Hepatocyte (in vitro differentiated cells): Measurements from ENCODE around the gene SFXN5. TPM values are rescaled to one million over a fixed set of nuclear protein-coding genes. Genes with fewer than 3 reads are reported as not detected.

Experiments used
- DNase-seq: peaks from one replicate; pipeline ENCODE4 v3.0.0-alpha.2; 2016; ENCODE audit warnings: low spot score
- H2AFZ ChIP-seq: fragments of 200-600 bp; sonication (generic); 2 replicates; pipeline ENCODE4 v1.6.0; 2016; ENCODE audit warnings: antibody characterized with exemption, mild to moderate bottlenecking
- H3K27ac ChIP-seq: fragments of 200-600 bp; sonication (generic); 2 replicates; pipeline ENCODE4 v1.5.1; 2016; ENCODE audit warnings: mild to moderate bottlenecking
- H3K27me3 ChIP-seq: fragments of 200-600 bp; sonication (generic); 2 replicates; pipeline ENCODE4 v1.6.1; 2016
- H3K36me3 ChIP-seq: fragments of 200-600 bp; sonication (generic); replicated peaks from 2 replicates; pipeline ENCODE4 v1.5.1; 2016; ENCODE audit warnings: low read depth; ENCODE audit not compliant: insufficient read depth
- H3K4me1 ChIP-seq: fragments of 200-600 bp; sonication (generic); 2 replicates; pipeline ENCODE4 v1.5.1; 2016; ENCODE audit warnings: mild to moderate bottlenecking, moderate library complexity; ENCODE audit not compliant: insufficient read depth
- H3K4me2 ChIP-seq: fragments of 200-600 bp; sonication (generic); 2 replicates; pipeline ENCODE4 v1.6.0; 2016
- H3K4me3 ChIP-seq: fragments of 200-600 bp; sonication (generic); 2 replicates; pipeline ENCODE4 v1.5.1; 2016; ENCODE audit warnings: mild to moderate bottlenecking
- H3K79me2 ChIP-seq: fragments of 200-600 bp; sonication (generic); 2 replicates; pipeline ENCODE4 v1.6.0; 2017; ENCODE audit warnings: mild to moderate bottlenecking
- H3K9me2 ChIP-seq: fragments of 200-600 bp; sonication (generic); replicated peaks from 2 replicates; pipeline ENCODE4 v1.6.0; 2017; ENCODE audit warnings: mild to moderate bottlenecking; ENCODE audit not compliant: insufficient read depth
- H3K9me3 ChIP-seq: fragments of 200-600 bp; sonication (generic); 2 replicates; pipeline ENCODE4 v1.5.1; 2016; ENCODE audit warnings: low read depth, mild to moderate bottlenecking
- H4K20me1 ChIP-seq: fragments of 200-600 bp; sonication (generic); 2 replicates; pipeline ENCODE4 v1.6.0; 2016; ENCODE audit warnings: mild to moderate bottlenecking; ENCODE audit not compliant: insufficient read depth, poor library complexity, severe bottlenecking
- CTCF ChIP-seq: fragments of 200-600 bp; sonication (generic); IDR thresholded peaks from 2 replicates; pipeline ENCODE4 v1.5.1; 2016; ENCODE audit warnings: antibody characterized with exemption, mild to moderate bottlenecking; ENCODE audit not compliant: poor library complexity
- EZH2 ChIP-seq: fragments of 200-600 bp; sonication (generic); IDR thresholded peaks from 2 replicates; pipeline ENCODE4 v1.6.1; 2016; ENCODE audit warnings: antibody characterized with exemption, mild to moderate bottlenecking, borderline replicate concordance
- EZH2phosphoT487 ChIP-seq: fragments of 200-600 bp; sonication (generic); IDR thresholded peaks from one replicate; pipeline ENCODE4 v1.6.1; 2018; ENCODE audit warnings: antibody characterized with exemption, mild to moderate bottlenecking, low read depth, moderate library complexity; ENCODE audit not compliant: unreplicated experiment, severe bottlenecking
- whole genome bisulfite sequencing: methylation state at CpG from one replicate; pipeline ENCODE4 v1.1.6; 2016; ENCODE audit warnings: low lambda C conversion rate; ENCODE audit errors: missing lambda C conversion rate; 5-methylcytosine and 5-hydroxymethylcytosine counted together
- polyA plus RNA-seq: library from polyadenylated mRNA; unstranded; fragments of >200 nt; fragmentation: Nextera tagmentation; extraction: Ambion mirVana; gene quantifications from 2 replicates; pipeline ENCODE4 v1.2.1, GENCODE V29; 2016
- total RNA-seq: library from RNA; depleted of rRNA; stranded (reverse); fragments of >200 nt; gene quantifications from 2 replicates; pipeline ENCODE4 v1.2.3, GENCODE V29; 2014

SFXN5 gene
- total and polyA plus RNA-seq, 2 experiments from 2014 or later, result 25.8 to 34.6 TPM

- 85% methylated on average over 8 of the region's 8 CpGs for WGBS
- no peak for DNase-seq
- TF ChIP-seq EZH2 (no peak), CTCF (no peak)
- H3K4me1 ChIP-seq, result no peaks in the 10 kb centered on the region
- no peaks in the 10 kb centered on the region for H3K9me3 ChIP-seq
- H3K79me2 ChIP-seq, result peaks cover 11% of the 10 kb centered on the region
- H3K9me2 ChIP-seq, result no peaks in the 10 kb centered on the region
- H3K4me3 ChIP-seq, result no peak overlapping the region
- H2AFZ ChIP-seq, result no peak overlapping the region
- H3K27ac ChIP-seq, result no peak overlapping the region
- H4K20me1 ChIP-seq, result peaks cover under 1% of the 10 kb centered on the region
- H3K4me2 ChIP-seq, result no peak overlapping the region
- no peaks in the 10 kb centered on the region for H3K36me3 ChIP-seq
- no peaks in the 10 kb centered on the region for H3K27me3 ChIP-seq
These were observed 44.9 kb upstream of the SFXN5 start for GRCh38 chr2:73116182-73116960.

- no peak overlapping the region for H3K27ac ChIP-seq
These were observed 42.9 kb upstream of the SFXN5 start for GRCh38 chr2:73114273-73114867.

GRCh38 chr2:73112913-73113854 is 41.7 kb upstream of the SFXN5 start, which contains the start of gene RAB11FIP5:
TSS of gene RAB11FIP5 (minus strand) at chr2:73112948. CDS start at chr2:73112777, 171 bp downstream.
- peak; percentile 94 for DNase-seq
- Histone ChIP-seq H4K20me1 (peaks cover 31% of the 10 kb centered on the region), H3K4me2 (peak within 1 kb of the TSS; percentile 95), H3K9me3 (no peaks in the 10 kb centered on the region), H3K4me3 (peak within 1 kb of the TSS; percentile 100), H3K4me1 (peaks cover 23% of the 10 kb centered on the region), H3K27ac (peak within 1 kb of the TSS; percentile 99), H3K9me2 (no peaks in the 10 kb centered on the region), H3K79me2 (peaks cover 43% of the 10 kb centered on the region), H2AFZ (peak within 1 kb of the TSS; percentile 97), H3K36me3 (no peaks in the 10 kb centered on the region), H3K27me3 (no peaks in the 10 kb centered on the region)
- WGBS, result 3% methylated on average over 49 of the region's 93 CpGs
- TF ChIP-seq EZH2phosphoT487 (no peak), CTCF (no peak), EZH2 (no peak)

More at GRCh38 chr2:73114273-73114867, 42.9 kb upstream of the SFXN5 start:
- no peak for DNase-seq
- peaks cover 19% of the 10 kb centered on the region for H3K4me1 ChIP-seq
- H3K27me3 ChIP-seq, result no peaks in the 10 kb centered on the region
- no peak for TF ChIP-seq EZH2phosphoT487
- TF ChIP-seq EZH2, result no peak
- TF ChIP-seq CTCF, result no peak
- peaks cover 19% of the 10 kb centered on the region for H4K20me1 ChIP-seq
- no peaks in the 10 kb centered on the region for H3K9me2 ChIP-seq
- H3K4me2 ChIP-seq, result no peak overlapping the region
- peaks cover 31% of the 10 kb centered on the region for H3K79me2 ChIP-seq
- H3K9me3 ChIP-seq, result no peaks in the 10 kb centered on the region
- WGBS, result 80% methylated on average over 4 of the region's 4 CpGs
- H3K36me3 ChIP-seq, result no peaks in the 10 kb centered on the region
- H2AFZ ChIP-seq, result no peak overlapping the region
- H3K4me3 ChIP-seq, result no peak overlapping the region
